Measurements from ENCODE around the gene ARHGAP44.

DNA sequence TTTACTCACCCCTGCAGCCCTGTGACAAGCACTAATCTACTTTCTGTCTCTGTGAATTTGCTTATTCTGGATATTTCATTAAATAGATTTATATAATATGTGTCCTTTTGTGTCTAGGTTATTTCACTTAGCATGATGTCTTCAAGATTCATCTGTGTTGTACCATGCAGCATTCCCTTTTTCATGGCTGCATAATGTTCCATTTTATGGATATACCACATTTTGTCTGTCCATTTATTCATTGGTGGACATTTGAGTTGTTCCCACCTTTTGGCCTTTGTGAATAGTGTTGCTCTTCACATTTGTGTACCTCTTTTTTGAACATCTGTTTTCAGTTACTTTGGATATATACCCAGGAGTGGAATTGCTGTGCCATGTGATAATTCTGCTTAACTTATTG is 118.2 kb downstream of the ARHGAP44 start:
- TF ChIP-seq, protein P1, sequence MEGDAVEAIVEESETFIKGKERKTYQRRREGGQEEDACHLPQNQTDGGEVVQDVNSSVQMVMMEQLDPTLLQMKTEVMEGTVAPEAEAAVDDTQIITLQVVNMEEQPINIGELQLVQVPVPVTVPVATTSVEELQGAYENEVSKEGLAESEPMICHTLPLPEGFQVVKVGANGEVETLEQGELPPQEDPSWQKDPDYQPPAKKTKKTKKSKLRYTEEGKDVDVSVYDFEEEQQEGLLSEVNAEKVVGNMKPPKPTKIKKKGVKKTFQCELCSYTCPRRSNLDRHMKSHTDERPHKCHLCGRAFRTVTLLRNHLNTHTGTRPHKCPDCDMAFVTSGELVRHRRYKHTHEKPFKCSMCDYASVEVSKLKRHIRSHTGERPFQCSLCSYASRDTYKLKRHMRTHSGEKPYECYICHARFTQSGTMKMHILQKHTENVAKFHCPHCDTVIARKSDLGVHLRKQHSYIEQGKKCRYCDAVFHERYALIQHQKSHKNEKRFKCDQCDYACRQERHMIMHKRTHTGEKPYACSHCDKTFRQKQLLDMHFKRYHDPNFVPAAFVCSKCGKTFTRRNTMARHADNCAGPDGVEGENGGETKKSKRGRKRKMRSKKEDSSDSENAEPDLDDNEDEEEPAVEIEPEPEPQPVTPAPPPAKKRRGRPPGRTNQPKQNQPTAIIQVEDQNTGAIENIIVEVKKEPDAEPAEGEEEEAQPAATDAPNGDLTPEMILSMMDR (IDR thresholded peaks at IDR 0.05; ENCODE audit: low read depth, low read length): no peak
- no peak for TF ChIP-seq POLR2A (IDR thresholded peaks at IDR 0.05; ENCODE audit: extremely low read depth, insufficient read length)

All from NB4 (cell line).